UCSD-AML1 (cell line): Measurements from ENCODE around the gene FCGR3A.
"Not testable (repeated sequence)": the region's sequence is repeated elsewhere in the genome, so short reads cannot be mapped to it uniquely, and the experiment has no call there.

Source experiments
- DNase-seq: peaks from one replicate; lab custom pipeline; 2025; ENCODE audit not compliant: unreplicated experiment; lab: John Stamatoyannopoulos, UW

Gene FCGR3A

DNA sequence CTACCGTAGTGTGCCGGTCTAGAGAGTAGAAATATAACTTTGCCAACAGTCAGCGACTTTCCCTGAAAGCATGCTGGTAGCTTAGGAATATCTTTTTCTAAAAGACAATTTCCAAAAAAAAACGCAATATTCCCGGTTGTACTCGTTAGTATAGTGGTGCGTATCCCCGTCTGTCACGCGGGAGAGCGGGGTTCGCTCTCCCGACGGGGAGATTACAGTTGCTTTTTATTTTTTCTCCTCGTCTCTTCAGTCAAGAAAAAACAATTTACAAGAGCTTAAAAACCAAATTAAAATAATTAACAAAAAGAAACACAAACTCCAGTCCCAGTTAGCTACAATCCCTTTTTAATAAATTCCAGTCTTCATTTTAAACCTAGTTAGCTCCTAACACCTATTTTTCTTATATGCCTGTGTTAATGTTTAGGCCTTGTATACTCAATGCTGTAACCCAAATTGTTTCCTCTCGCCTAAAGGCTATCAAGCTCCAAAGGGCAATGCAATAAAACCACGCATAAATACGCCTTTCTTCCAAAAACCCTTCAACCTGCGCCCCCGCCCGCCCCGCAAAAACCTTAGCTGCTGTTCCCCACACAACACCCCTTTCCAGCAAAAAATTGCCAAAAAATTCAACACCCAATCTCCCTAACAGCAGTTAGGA is 17.5 kb downstream of the FCGR3A start:
- DNase-seq: no peak

DNA sequence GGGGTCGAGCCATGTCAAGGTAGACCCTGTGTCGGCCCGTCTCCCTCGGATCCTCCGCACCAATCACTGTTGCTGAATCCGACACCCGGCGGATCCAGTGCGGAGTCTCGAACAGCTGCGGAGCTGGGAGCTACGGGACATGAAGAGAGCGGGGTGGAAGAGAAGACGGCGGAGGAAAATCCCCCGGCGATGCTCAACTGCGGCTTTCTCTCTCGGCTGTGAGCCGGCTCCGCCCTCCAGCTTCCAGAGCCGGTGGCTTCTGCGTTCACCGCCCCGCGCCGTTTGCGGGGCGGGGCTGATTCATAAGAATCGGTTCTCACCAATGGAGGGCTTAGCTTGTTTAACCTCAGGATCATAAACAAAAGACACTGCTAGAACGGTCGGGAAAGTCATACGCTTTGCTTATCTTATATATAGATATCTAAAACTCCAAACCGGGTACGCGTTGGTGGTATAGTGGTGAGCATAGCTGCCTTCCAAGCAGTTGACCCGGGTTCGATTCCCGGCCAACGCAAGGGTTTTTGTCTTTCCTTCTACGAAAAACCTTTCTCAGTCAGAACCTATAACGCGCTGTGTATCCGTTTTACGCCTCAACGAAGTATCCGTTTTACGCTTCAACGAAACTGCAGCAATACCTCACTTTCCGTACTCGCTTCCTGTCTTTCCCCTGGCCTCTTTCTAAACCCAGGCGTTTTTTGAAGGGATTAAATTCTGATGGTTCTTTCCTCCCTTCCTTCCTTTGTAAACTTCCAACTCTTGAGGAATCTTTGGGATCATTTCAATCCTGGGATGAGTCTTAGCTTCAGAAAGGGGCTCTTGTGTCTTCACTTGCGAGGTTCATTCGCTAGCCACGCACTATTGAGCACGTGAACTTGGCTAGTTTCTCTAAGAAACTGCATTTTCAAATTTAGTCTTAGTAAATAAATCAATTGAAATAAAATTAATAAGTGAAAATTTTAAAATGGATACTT is 18.7 kb downstream of the FCGR3A start:
- DNase-seq: peak; percentile 80

DNA sequence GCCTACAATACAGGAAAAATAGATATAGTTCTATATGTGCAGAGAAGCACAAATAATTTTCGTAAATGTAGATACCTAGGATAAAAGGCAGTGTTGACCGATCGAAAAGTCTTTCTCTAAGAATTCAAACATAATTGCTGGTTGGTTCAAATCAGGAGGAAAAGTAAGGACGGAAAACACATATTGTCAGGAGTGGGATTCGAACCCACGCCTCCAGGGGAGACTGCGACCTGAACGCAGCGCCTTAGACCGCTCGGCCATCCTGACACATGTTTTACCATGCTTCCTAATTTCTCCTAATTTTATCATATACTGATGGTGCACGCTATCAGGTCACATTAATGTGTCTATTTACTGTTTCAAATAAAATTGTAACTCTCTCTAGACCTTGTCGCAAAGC is 19.5 kb downstream of the FCGR3A start:
- peak; percentile 34 for DNase-seq

DNA sequence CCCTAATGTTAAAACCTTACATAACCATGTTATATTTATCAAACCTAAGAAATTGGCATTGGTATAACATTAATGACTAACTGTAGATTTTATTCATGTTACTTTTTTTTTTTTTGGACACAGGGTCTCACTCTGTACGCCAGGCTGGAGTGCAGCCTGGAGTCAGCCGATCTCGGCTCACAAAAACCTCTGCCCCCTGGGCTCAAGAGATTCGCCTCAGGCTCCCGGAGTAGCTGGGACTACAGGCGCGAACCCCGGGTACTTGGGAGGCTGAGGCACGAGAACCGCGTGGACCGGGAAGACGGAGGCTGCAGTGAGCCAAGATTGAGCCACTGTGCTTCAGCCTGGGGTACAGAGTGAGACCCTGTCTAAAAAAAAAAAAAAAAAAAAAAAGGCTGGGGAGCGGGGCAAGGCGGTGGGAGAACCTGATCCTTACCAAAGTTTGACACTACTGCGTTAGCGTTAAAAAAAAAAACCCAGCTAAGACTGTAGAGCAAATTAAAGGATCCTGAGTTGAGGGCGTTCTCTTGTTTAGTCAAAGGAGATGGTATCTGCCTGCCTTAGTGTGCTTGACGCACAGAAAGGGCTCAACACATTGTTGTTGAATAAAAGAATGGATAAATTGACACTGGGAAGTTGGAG is 20.0 kb downstream of the FCGR3A start:
- DNase-seq: not testable (repeated sequence)

DNA sequence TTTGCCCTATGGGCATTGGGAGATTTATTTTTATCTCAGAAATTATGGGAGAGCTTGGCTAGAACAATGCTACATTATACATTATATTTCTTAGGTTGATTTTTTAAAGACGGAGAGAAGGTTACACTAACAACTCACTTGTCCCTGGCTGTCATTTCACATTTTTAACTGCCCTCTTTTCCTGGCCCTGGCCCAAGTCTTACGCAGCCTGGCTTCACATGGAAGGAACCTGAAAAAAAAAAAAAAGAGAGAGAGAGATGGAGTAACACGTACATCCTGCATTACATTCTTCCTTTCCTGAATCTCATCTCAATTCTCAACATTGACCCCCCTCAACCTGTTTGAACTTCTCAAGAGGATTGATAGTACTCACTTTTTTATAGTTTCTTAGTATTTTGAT is 21.1 kb downstream of the FCGR3A start:
- DNase-seq: not testable (repeated sequence)

DNA sequence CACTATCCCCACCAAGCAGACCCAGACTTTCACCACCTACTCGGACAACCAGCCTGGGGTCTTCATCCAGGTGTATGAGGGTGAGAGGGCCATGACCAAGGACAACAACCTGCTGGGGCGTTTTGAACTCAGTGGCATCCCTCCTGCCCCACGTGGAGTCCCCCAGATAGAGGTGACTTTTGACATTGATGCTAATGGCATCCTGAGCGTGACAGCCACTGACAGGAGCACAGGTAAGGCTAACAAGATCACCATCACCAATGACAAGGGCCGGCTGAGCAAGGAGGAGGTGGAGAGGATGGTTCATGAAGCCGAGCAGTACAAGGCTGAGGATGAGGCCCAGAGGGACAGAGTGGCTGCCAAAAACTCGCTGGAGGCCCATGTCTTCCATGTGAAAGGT is 23.7 kb downstream of the FCGR3A start:
- not testable (repeated sequence) for DNase-seq

DNA sequence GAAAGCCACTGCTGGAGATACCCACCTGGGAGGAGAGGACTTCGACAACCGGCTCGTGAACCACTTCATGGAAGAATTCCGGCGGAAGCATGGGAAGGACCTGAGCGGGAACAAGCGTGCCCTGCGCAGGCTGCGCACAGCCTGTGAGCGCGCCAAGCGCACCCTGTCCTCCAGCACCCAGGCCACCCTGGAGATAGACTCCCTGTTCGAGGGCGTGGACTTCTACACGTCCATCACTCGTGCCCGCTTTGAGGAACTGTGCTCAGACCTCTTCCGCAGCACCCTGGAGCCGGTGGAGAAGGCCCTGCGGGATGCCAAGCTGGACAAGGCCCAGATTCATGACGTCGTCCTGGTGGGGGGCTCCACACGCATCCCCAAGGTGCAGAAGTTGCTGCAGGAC is 24.3 kb downstream of the FCGR3A start:
- not testable (repeated sequence) for DNase-seq

DNA sequence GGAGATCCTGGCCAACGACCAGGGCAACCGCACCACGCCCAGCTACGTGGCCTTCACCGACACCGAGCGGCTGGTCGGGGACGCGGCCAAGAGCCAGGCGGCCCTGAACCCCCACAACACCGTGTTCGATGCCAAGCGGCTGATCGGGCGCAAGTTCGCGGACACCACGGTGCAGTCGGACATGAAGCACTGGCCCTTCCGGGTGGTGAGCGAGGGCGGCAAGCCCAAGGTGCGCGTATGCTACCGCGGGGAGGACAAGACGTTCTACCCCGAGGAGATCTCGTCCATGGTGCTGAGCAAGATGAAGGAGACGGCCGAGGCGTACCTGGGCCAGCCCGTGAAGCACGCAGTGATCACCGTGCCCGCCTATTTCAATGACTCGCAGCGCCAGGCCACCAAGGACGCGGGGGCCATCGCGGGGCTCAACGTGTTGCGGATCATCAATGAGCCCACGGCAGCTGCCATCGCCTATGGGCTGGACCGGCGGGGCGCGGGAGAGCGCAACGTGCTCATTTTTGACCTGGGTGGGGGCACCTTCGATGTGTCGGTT is 24.8 kb downstream of the FCGR3A start:
- not testable (repeated sequence) for DNase-seq

DNA sequence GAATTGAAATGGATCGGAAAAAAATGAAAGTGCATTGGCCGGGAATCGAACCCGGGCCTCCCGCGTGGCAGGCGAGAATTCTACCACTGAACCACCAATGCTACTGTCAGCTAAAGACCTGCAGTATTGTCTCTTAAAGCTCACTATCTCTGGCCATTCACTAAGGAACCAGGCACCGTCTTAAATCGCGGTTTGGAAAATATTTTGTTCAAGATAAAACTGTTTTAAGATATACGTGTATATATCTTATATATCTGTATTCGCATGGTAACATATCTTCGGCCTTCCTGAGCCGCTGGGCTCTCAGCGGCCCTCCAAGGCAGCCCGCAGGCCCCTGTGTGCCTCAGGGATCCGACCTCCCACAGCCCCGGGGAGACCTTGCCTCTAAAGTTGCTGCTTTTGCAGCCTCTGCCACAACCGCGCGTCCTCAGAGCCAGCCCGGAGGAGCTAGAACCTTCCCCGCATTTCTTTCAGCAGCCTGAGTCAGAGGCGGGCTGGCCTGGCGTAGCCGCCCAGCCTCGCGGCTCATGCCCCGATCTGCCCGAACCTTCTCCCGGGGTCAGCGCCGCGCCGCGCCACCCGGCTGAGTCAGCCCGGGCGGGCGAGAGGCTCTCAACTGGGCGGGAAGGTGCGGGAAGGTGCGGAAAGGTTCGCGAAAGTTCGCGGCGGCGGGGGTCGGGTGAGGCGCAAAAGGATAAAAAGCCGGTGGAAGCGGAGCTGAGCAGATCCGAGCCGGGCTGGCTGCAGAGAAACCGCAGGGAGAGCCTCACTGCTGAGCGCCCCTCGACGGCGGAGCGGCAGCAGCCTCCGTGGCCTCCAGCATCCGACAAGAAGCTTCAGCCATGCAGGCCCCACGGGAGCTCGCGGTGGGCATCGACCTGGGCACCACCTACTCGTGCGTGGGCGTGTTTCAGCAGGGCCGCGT is 25.5 kb downstream of the FCGR3A start, which contains the start of gene HSPA6:
Gene HSPA6 (plus strand): TSS at position 724 of the 925 bp plus-strand sequence. CDS start 119 bp downstream, at position 843.
- peak; percentile 51 for DNase-seq

DNA sequence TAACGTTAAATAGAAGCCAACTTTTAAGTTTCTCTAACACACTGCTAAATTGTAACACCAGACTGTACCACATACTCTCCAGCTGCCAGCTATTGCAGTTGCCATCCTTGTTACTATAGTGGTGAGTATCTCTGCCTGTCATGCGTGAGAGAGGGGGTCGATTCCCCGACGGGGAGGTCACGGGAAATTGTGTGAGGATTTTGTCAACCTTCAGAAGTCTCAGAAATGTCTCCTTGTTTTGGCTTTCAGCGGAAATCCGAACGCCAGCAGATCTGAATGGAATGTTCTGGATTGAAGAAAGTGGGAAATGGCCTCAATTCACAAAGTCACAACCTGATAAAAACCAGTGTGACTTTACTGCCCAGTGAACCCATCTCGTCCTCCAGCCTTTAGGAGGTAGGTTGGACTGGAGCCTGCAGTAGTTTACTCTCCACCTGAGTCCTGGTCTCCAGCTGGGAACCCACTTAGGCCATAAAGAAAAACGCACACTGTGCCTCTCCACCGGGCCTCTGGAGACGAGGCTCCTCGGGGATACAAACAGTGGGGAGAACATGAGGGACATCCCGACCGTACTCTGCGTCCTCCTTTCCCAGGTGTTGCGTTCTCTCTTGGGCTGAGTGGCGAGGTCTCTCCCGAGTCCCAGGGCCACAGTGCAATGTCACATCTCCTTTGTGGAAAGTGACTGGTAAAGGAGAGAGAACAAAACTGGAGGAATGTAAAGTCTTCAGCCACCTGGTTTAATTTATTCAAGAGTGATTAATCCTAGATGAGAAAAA is 26.4 kb downstream of the FCGR3A start:
- DNase-seq: not testable (repeated sequence)

DNA sequence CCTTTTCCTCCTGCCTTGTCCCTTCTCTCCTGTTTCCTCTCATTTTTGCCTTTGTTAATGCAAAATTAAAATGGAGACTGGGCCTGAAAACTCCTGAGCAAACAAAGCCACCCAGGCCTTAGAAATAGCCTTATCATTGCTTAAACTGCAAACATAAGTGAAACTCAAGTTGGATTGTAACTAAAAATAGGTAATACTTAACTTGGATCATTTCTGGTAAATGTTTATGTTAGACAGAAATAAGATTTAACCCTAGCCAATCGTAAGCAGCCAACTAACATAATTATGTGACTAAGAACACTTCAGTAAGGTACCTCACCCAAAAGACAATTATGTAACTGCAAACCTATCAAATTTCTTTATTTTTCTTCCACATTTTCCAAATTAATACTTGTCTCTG is 35.7 kb downstream of the FCGR3A start:
- not testable (repeated sequence) for DNase-seq

DNA sequence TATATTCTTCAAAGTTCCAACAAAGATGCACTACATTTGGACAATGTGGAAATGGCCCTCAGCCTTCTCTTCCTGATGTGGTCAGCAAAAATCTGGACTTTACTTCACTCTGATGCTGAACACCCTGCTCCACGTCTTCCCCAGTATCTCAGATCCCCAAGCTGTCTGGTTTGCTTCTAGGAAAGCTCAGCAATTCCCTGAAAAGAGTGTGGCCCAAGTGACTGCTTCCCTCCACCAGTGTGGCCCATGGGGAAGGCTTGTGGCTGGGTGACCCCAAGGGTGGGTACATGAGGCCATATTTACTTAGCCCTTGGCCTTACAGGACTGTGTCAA is 36.2 kb downstream of the FCGR3A start:
- DNase-seq: not testable (repeated sequence)

DNA sequence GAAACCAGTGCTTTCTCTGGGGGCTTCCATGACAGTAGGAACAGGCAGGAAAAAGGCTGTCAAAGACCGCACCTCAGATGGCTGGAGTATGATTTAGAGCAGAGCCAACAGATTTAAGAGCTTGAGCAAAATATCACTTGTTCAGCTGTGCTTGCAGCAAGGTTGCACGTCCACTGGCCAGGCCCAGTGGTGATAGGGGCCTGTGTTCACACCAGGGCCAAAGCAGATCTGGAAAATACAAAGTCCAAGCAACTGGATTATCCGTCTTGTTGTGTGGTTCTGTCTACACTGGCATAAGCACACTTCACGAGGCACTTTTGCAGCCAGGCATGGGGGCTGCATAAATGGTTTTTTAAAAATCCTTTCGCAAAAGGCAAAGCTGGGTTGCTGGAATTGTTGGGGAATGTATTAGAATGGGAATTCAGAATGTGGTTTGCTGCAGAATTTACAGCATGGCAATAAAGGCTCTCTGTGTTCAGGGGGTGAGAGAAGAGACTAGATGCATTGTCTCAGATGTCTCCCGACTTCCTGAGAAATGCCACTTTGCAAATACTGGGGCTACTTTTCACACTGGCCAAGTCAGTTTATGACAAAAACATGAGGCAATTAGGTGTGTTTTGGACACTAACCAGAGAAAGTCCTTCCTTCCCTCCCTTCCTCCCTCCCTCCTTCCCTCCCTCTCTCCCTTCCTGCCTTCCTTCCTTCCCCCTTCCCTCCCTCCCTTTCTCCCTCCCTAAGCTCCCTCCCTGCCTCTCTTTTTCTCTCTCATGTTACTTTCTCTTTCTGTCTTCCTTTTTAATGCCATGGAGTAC is 36.8 kb downstream of the FCGR3A start:
- DNase-seq: not testable (repeated sequence)

DNA sequence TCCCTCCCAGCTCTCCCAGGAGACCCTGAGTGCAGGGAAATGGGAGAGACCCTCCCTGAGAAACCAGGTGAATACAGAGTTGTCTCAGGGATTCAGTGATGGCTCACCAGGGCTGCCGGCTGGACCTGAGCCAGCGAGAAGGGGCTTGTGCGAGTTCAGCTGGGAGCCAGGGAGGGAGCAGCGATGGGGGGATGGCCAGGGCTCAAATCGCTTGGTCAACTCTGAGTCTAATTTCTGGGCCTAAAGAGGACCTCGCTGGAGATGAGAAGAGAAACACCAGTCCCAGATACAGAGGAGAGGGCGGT is 37.9 kb downstream of the FCGR3A start:
- DNase-seq: no peak

DNA sequence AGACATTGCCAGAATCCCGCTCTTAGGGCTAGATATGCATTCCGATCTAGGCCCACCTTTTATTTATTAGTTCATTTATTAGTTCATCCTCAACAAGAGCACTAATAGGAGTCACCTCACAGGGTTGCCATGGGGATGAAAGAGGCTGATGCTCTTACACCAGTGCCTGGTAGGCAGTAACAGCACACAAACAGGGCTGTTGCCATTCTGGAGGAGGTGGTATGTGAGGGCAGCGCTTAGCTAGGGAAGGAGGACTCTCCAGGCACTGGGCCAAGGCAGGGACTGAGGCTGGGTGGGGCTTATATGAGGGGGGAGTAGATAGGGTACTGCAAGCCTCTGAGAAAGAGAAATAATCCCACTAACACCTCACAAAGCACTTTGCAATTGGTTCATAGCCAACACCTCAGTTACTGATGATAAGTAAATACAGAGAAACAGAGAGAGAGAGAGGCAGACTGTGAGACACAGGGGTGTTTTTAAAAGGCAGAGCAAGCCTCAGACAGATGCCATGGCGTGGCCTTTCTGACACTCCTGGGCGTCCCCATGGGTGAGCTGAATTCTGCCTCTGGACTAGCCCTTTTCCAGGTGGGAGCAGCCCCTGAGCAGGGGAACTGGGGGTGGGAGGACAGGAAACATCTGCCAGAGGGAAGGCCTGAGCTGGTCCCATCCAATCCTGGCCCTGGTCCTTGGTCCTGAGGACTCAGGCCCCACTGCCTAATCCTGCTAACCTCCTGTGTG is 38.4 kb downstream of the FCGR3A start:
- DNase-seq: no peak

DNA sequence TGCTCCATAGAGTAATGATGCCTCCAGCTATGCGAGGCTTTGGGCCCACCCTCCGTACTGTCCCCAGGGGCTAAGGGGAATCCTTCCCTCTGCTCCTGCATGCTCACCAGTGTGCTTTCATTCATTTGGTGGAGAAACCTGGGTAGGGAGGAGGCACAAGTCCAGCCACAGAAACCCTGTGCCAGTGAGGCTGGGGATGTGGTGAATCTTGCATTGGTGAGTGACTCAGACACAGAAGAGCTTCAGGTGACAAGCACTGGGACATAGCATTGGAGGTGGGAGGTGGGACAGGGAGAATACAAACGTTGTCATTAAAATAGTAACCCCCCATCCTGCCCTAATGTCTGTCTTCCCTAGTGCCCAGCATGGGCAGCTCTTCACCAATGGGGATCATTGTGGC is 39.1 kb downstream of the FCGR3A start:
- no peak for DNase-seq

DNA sequence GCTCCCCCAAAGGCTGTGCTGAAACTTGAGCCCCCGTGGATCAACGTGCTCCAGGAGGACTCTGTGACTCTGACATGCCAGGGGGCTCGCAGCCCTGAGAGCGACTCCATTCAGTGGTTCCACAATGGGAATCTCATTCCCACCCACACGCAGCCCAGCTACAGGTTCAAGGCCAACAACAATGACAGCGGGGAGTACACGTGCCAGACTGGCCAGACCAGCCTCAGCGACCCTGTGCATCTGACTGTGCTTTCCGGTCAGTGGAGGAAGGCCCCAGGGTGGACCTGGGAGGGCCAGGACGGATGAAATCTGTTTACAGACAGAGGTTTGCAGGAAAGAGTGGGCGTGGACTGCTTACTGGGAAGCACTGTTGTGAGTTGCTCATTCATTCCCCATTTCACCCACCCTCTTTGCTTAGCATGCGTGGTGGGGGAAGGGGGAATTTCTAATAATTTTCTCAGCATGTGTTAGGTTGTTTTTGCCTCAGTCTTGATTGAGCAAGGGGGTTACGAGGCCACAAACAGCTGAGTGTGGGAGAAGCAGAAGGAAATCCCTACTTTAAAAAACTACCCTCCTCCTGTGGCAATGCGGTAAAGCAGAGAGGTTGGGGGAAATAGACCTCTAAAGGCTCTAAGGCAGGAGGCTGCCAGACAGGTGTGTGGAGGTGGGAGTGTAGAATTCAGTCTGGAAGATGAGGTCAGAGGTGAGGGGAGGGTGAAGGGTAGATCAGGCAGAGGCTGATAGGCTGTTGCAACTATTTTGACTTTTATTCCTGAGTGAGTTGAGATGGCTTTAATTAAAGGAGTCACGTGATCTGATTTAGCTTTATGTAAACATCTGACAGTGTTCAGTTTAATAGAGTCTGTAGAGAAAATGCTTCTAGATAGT is 43.0 kb downstream of the FCGR3A start:
- no peak for DNase-seq
